GM12891 (cell line): Measurements from ENCODE around the gene MICAL3.
A peak's percentile ranks its signal among the peaks of the same experiment; 100 is the strongest.
"Not testable (repeated sequence)": the region's sequence is repeated elsewhere in the genome, so short reads cannot be mapped to it uniquely, and the experiment has no call there.

Experiments
- DNase-seq: peaks from one replicate; pipeline ENCODE4 v3.0.0; 2011; ENCODE audit warnings: low spot score; ENCODE audit not compliant: insufficient read length
- FAIRE-seq: peaks from 2 replicates; lab custom pipeline; 2011; peaks lifted over from hg19 to GRCh38; lab: Jason Lieb, UNC
- PAX5 ChIP-seq: IDR thresholded peaks from 2 replicates; pipeline ENCODE4 v1.6.1; 2011; ENCODE audit warnings: low read length, moderate library complexity, mild to moderate bottlenecking; ENCODE audit not compliant: insufficient read depth, severe bottlenecking
- POLR2A ChIP-seq: IDR thresholded peaks from 2 replicates; pipeline ENCODE4 v1.6.1; 2011; ENCODE audit warnings: low read depth, low read length, control low read depth
- POLR2AphosphoS5 ChIP-seq: IDR thresholded peaks from 2 replicates; pipeline ENCODE4 v1.6.1; 2011; ENCODE audit warnings: low read depth, low read length, control low read depth
- POU2F2 ChIP-seq: IDR thresholded peaks from 2 replicates; pipeline ENCODE4 v1.6.1; 2011; ENCODE audit warnings: low read depth, mild to moderate bottlenecking, control low read depth, low read length, moderate library complexity
- SPI1 ChIP-seq: IDR thresholded peaks from 2 replicates; pipeline ENCODE4 v1.6.1; 2011; ENCODE audit warnings: low read depth, low read length, control low read depth
- TAF1 ChIP-seq: IDR thresholded peaks from 2 replicates; pipeline ENCODE4 v1.6.1; 2011; ENCODE audit warnings: low read depth, low read length, control low read depth

MICAL3 gene

GRCh38 chr22:18068381-18068988 is 44.1 kb upstream of the MICAL3 start:
- TF ChIP-seq POLR2A, result no peak
- TF ChIP-seq TAF1, result no peak
- TF ChIP-seq POU2F2, result no peak
- no peak for TF ChIP-seq SPI1
- no peak for TF ChIP-seq POLR2AphosphoS5
- no peak for TF ChIP-seq PAX5
- no peak for DNase-seq
- FAIRE-seq, result no peak

DNA sequence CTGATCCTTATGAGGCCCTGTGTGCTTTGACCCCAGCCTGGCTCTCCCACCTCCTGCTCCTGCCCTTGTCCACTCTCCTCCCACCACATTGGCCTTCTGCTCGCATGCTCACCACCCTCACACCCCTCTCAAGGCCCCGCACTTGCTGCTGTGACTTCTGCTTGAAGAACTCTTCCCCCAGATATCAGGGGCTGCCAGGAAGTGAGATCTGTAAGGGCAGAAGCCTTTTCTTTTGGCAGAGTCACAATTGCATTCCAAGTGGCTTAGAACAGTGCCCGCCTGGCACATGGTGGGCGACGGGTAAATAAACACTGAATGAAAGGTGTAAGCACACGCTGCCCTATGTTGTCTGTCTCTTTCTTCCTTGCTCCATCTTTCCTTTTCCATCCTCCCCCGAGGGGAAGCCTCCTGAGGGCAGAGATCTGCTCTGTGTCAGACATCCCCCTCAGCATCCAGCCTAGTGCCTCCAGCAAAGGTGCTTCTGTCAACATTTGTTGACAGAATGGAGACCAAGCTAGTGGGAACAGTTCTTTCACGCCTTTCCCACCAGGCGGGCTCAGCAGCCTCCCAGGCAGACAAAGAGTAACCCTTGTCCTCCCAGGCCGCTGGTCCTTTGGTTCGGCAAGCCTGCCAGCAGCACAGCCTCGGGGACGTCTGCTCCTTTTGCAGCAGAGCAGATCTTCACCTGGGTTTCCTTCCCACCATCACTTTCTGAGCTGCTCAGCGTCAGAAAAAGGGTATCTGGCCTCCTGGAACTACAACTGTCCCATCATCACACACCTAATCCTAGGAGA is 43.4 kb upstream of the MICAL3 start:
- FAIRE-seq (no peak), DNase-seq (no peak)
- TF ChIP-seq POU2F2 (no peak), TAF1 (no peak), POLR2A (no peak), PAX5 (no peak), POLR2AphosphoS5 (no peak), SPI1 (no peak)

- DNase-seq (no peak), FAIRE-seq (no peak)
- TF ChIP-seq TAF1 (no peak), POLR2AphosphoS5 (no peak), SPI1 (no peak), POLR2A (no peak), POU2F2 (no peak), PAX5 (no peak)
These were observed 42.8 kb upstream of the MICAL3 start for GRCh38 chr22:18067121-18067520.

- DNase-seq, result no peak
- peak; percentile 88 for FAIRE-seq
- TF ChIP-seq TAF1, result no peak
- no peak for TF ChIP-seq PAX5
- TF ChIP-seq POLR2A, result no peak
- TF ChIP-seq POLR2AphosphoS5, result no peak
- peak; percentile 71 for TF ChIP-seq SPI1
- no peak for TF ChIP-seq POU2F2
These were observed 42.0 kb upstream of the MICAL3 start for GRCh38 chr22:18066181-18066859.

GRCh38 chr22:18065256-18065655 is 40.9 kb upstream of the MICAL3 start:
- DNase-seq, result no peak
- peak; percentile 48 for FAIRE-seq
- TF ChIP-seq POLR2A (no peak), SPI1 (no peak), POU2F2 (no peak), TAF1 (no peak), PAX5 (no peak), POLR2AphosphoS5 (no peak)

- TF ChIP-seq POLR2A, result no peak
- TF ChIP-seq POLR2AphosphoS5, result no peak
- no peak for TF ChIP-seq TAF1
- TF ChIP-seq POU2F2, result no peak
- no peak for TF ChIP-seq SPI1
- no peak for TF ChIP-seq PAX5
- FAIRE-seq, result no peak
- DNase-seq, result no peak
These were observed 40.3 kb upstream of the MICAL3 start for GRCh38 chr22:18064636-18065035.

DNA sequence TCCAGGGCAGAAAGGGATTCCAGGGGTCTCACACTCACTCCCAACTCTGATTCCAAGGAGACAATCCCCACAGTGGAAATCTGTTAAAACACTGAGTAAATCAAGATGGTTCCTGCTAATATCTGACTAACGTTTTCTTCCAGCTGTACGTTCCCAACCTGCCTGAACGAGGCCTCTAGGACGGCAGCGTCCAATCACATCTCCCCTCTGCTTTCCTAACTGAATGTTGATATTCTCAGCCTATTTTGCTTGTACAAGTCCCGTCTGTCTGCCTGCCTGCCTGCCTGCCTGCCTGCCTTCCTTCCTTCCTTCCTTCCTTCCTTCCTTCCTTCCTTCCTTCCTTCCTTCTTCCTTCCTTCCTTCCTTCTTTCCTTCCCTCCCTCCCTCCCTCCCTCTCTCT is 39.4 kb upstream of the MICAL3 start:
- DNase-seq, FAIRE-seq: not testable (repeated sequence)

- TF ChIP-seq POU2F2 (no peak), PAX5 (no peak), POLR2A (no peak), SPI1 (no peak), TAF1 (no peak), POLR2AphosphoS5 (no peak)
- DNase-seq (no peak), FAIRE-seq (no peak)
These were observed 38.9 kb upstream of the MICAL3 start for GRCh38 chr22:18063306-18063705.

GRCh38 chr22:18062421-18062820 is 38.1 kb upstream of the MICAL3 start:
- DNase-seq, result no peak
- TF ChIP-seq POU2F2, result no peak
- no peak for TF ChIP-seq POLR2A
- TF ChIP-seq POLR2AphosphoS5, result no peak
- no peak for TF ChIP-seq SPI1
- TF ChIP-seq TAF1, result no peak
- no peak for TF ChIP-seq PAX5
- FAIRE-seq, result no peak
